Measurements from ENCODE around the gene PPIF. TPM values are rescaled to one million over a fixed set of nuclear protein-coding genes. Genes with fewer than 3 reads are reported as not detected.

Gene PPIF
- total RNA-seq, 1 experiment from 2014 or later = 203 TPM

- TF ChIP-seq CTCF (conservative IDR thresholded peaks at IDR 0.05) = no peak
- no peak for TF ChIP-seq EZH2 (IDR thresholded peaks at IDR 0.05; ENCODE audit: low read depth)
- intact Hi-C loops (cut with micrococcal nuclease; ENCODE audit: unreplicated experiment) = no loop called here
- H3K4me3 ChIP-seq = no peak overlapping the region
- no peaks in the 10 kb centered on the region for H3K9me3 ChIP-seq (ENCODE audit: insufficient read depth, low read depth)
- no peaks in the 10 kb centered on the region for H3K27me3 ChIP-seq (ENCODE audit: insufficient read depth, low read depth)
- no peak for DNase-seq
- peaks cover 30% of the 10 kb centered on the region for H4K20me1 ChIP-seq (ENCODE audit: insufficient read depth)
- ChIA-PET CTCF (no interaction called here), POLR2A (ENCODE audit: unreplicated experiment) (interaction anchor here (0.5 to 0.7 kb wide), 2 partner anchors 36 to 722 kb away, joined by 3 to 4 read pairs; no protein-coding TSS in a partner anchor)
- peaks cover 52% of the 10 kb centered on the region for H3F3A ChIP-seq (ENCODE audit: insufficient read depth, low read depth)
- H3K9me2 ChIP-seq (ENCODE audit: insufficient read depth) = no peaks in the 10 kb centered on the region
- H3K4me1 ChIP-seq (replicated peaks; ENCODE audit: insufficient read depth) = no peaks in the 10 kb centered on the region
- H3K4me2 ChIP-seq = no peak overlapping the region
- no TSS peak for BruUV-seq (replicated peaks)
- peaks cover 10% of the 10 kb centered on the region for H3K79me2 ChIP-seq (ENCODE audit: low read depth)
- peaks cover 34% of the 10 kb centered on the region for H3K36me3 ChIP-seq (ENCODE audit: low read depth)
- H3K27ac ChIP-seq = no peak overlapping the region
- no peak overlapping the region for H2AFZ ChIP-seq
These were observed 9.9 kb downstream of the PPIF start for GRCh38 chr10:79357180-79357579.

GRCh38 chr10:79358811-79359210 is 11.5 kb downstream of the PPIF start:
- H3K36me3 ChIP-seq (ENCODE audit: low read depth) = peaks cover 18% of the 10 kb centered on the region
- intact Hi-C loops (cut with micrococcal nuclease; ENCODE audit: unreplicated experiment) = no loop called here
- H3K4me1 ChIP-seq (replicated peaks; ENCODE audit: insufficient read depth) = no peaks in the 10 kb centered on the region
- no peaks in the 10 kb centered on the region for H3K27me3 ChIP-seq (ENCODE audit: insufficient read depth, low read depth)
- H2AFZ ChIP-seq = no peak overlapping the region
- no peaks in the 10 kb centered on the region for H3K9me2 ChIP-seq (ENCODE audit: insufficient read depth)
- no TSS peak for BruUV-seq (replicated peaks)
- H4K20me1 ChIP-seq (ENCODE audit: insufficient read depth) = peaks cover 14% of the 10 kb centered on the region; the same call in 1 of the 2 replicates
- no peak overlapping the region for H3K4me2 ChIP-seq
- CTCF ChIA-PET = interaction anchor here (0.6 kb wide), 1 partner anchor 1152 kb away, joined by 3 read pairs; no protein-coding TSS in a partner anchor
- peaks cover 37% of the 10 kb centered on the region; the same call in 1 of the 2 replicates for H3F3A ChIP-seq (ENCODE audit: insufficient read depth, low read depth)
- H3K4me3 ChIP-seq = no peak overlapping the region
- no peaks in the 10 kb centered on the region for H3K9me3 ChIP-seq (ENCODE audit: insufficient read depth, low read depth)
- no peak overlapping the region for H3K27ac ChIP-seq
- DNase-seq = no peak
- POLR2A ChIA-PET (ENCODE audit: unreplicated experiment) = no interaction called here
- TF ChIP-seq CTCF (conservative IDR thresholded peaks at IDR 0.05) (no peak), EZH2 (IDR thresholded peaks at IDR 0.05; ENCODE audit: low read depth) (no peak)
- no peaks in the 10 kb centered on the region for H3K79me2 ChIP-seq (ENCODE audit: low read depth)

- TF ChIP-seq CTCF (conservative IDR thresholded peaks at IDR 0.05) (no peak), EZH2 (IDR thresholded peaks at IDR 0.05; ENCODE audit: low read depth) (no peak)
- Histone ChIP-seq H3K4me1 (replicated peaks; ENCODE audit: insufficient read depth) (no peaks in the 10 kb centered on the region), H2AFZ (no peak overlapping the region), H3K9me3 (ENCODE audit: insufficient read depth, low read depth) (no peaks in the 10 kb centered on the region), H3K4me2 (no peak overlapping the region), H3K9me2 (ENCODE audit: insufficient read depth) (no peaks in the 10 kb centered on the region), H3F3A (ENCODE audit: insufficient read depth, low read depth) (peaks cover 31% of the 10 kb centered on the region; the same call in 1 of the 2 replicates), H3K36me3 (ENCODE audit: low read depth) (peaks cover 6% of the 10 kb centered on the region; the same call in 1 of the 2 replicates), H3K4me3 (no peak overlapping the region), H3K27ac (no peak overlapping the region), H3K27me3 (ENCODE audit: insufficient read depth, low read depth) (no peaks in the 10 kb centered on the region), H4K20me1 (ENCODE audit: insufficient read depth) (0 out of 2 replicates have a peak, but pooled peaks cover 3% of the 10 kb centered on the region), H3K79me2 (ENCODE audit: low read depth) (no peaks in the 10 kb centered on the region)
- no TSS peak for BruUV-seq (replicated peaks)
- ChIA-PET POLR2A (ENCODE audit: unreplicated experiment) (no interaction called here), CTCF (no interaction called here)
- no peak for DNase-seq
- intact Hi-C loops (cut with micrococcal nuclease; ENCODE audit: unreplicated experiment) = no loop called here
These were observed 12.7 kb downstream of the PPIF start for GRCh38 chr10:79359816-79360498.
